HG02610 (cell line): ENCODE data around the gene EFCAB9.
A peak's percentile ranks its signal among the peaks of the same experiment; 100 is the strongest.
"Not testable (repeated sequence)": the region's sequence is repeated elsewhere in the genome, so short reads cannot be mapped to it uniquely, and the experiment has no call there.

Source experiments
- ATAC-seq: cut with Tn5 transposase; IDR thresholded peaks from one replicate; pipeline ENCODE4 v1.9.1; 2021; ENCODE audit warnings: mild to moderate bottlenecking, moderate library complexity; ENCODE audit not compliant: unreplicated experiment

The EFCAB9 gene

DNA sequence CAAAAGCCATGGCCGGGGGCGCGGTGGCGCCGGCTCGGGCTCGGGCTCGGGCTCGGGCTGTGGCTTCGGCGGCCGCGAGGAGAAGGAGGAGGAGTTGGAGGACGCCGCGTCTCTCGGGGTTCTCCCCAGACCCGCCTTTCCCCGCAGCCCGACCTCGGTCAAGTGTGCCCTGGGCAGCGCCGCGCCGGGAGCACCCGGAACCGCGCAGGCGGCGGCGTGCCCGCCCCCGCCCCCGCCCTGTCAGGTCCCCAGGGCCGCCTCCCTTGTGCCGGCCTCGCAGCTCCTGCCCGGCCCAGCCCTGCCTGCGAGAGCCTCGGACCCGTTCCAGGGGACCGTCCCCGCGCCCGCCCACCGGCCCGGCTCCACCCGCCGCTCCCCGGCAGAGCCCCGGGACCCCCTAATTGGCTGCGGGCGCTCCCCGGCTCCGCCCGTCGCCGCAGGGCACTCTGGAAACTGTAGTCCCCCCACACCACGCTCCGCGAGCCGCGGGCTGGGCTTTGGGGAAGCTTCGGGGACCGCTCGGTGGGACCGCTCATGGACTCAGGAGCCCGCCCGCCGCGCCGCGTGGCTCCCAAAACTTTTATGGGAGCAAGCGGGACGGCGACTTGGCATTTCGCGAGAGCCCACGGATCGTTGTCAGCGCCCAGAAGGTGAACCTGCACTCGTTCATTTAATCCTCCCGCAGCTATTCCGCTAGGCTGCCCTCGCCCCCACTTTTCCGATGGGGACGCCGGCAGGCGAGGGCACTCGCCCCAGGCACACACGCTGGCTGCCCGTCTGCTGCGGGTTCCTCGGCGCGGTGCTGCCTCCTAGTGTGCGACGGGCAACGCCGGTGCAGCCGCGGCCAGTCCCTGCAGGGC lies 5.7 kb upstream of the EFCAB9 start, which contains the start of gene STK10:
STK10 (minus strand) TSS at position 192 of the 860 bp plus-strand sequence; CDS start at position 10, 182 bp downstream.
- peak; percentile 72 for ATAC-seq

DNA sequence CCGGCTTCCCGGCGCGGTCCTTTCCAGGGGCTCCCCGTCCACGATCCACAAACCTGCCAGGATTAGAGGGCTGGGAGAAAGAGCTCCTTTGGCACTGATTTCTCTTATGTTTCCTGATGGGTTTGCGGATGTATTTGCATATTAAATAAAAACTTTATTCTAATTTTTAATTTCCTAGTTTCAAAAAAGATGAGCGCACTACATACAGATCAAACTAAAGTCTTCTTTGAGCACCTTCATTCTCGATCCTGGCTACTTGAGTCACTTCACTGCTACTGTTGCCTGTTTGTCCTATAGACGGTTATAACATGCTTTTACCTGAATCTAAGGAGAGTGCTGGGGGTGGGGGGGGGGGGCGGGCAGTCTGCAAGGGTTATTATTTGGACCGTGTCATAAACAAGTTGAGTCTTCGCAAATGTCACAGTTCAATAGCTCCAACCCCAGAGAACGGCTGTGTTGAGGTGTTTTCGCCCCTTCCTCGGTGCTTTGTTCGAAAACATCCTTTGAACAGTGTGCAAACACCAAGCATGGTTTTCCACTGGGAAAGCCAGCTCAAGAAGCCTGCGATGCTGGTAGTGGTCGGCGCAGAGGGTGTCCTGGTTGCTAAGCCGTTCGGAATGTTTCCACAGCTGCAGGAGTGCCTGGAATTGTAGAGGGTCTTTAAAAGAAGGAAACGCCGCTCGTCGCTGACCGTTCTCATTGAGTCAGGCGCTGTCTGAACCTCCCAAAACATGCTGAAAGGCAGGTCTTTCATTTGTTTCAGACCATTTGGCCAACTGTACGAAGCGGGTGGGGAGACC lies 4.9 kb upstream of the EFCAB9 start:
- ATAC-seq, result no peak

DNA sequence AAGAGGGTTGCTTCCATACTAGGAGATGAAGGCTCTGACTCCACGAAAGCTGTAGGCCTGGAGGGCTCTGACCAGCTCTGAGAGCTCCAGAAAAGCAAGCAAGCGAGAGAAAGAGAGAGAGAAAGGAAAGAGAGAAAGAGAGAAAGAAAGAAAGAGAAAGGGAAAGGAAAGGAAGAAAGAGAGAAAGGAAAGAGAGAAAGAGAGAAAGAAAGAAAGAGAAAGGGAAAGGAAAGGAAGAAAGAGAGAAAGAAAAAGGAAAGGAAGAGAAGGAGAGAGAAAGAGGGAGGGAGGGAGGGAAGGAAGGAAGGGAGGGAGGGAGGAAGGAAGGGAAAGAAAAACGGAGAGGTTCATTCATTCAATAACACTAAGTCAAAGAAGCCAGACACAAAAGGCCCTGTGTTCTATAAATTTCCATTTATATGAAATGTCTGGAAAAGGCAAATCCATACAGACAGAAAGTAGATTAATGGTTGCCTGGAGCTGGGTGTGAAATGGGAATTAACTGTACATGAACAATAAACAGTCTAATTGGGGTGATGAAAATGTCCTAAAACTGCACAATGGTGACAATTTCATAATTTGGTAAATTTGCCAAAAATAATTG lies 4.2 kb upstream of the EFCAB9 start:
- ATAC-seq, result no peak

DNA sequence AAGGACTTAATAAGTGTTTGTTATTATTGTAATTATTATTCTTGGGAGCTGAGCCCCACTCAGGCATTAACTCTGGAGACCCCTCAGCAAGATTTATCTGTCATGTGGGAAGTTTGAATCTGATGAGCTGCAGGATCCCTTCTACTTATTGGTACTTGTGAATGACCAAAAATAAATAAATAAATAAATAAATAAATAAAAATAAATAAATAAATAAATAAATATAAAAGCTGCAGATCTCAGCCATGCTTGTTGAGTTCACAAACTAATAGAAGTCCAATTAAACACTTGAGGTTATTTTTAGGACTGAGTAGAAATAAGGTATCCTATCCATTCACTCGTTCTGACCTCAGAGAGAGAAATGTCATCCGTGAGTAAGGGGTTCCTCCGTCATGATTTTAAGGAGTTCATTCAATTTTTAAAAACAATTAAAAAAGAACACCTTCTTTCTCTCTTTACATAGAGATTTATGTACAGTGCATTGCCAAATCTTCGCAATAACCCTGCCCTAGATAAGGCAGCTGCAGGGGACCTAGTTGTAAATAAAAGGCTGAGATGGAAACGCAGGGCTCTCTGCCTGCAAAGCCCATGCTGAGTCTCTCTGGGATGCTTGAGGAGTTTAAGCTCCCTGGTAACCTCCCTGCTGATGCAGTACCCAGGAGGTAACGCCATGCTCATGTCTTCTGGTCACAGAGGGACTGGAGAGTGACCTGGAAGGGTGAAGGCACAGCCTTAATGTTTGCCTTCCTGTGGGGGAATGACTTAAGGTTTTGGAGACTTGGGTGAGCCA lies 1.2 kb downstream of the EFCAB9 start:
- no peak for ATAC-seq

DNA sequence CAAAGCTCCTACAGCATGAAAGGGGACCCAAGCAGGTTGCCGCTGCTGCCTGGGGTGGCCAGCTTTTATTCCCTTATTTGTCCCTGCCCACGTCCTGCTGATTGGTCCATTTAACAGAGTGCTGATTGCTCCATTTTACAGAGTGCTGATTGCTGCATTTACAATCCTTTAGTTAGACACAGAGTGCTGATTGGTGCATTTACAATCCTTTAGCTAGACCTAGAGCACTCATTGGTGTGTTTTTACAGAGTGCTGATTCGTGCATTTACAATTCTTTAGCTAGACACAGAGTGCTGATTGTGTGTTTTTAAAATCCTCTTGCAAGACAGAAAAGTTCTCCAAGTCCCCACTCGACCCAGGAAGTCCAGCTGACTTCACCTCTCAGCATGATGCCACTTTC lies 3.8 kb downstream of the EFCAB9 start:
- not testable (repeated sequence) for ATAC-seq

DNA sequence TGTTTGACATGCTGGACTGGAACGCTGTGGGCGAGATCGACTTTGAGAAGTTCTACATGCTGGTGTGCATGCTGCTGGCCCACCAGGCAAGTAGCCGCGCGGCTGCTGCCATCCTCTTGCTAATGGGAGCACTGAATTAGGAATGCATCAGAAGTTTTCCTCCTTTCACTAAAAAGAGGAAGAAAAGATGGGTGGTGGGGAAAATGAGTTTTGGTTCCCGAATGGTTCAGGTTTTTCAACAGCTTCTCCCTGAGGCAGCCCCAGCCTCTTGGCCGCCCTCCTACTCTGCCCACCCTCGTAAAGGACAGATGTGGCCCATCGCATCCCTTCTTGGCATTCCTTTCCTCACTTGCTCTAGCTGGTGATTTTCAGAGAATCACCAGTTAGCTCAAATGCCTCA lies 5.5 kb downstream of the EFCAB9 start:
- ATAC-seq, result no peak

DNA sequence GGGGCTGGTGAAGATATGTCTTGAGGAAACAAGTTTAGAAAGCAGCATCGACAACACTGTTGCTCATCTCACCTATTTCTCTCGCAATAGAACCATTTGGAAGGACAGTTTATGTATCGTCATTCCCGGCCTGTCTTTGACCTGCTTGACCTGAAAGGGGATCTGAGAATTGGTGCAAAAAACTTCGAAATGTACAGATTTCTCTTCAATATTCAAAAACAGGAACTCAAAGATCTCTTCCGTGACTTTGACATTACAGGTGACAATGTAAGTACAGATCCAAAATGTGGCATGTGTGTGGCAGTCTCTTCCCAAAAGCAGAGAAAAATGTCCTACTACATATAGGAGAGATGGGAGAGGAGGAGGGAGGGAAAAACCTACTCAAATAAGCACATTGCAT lies 6.5 kb downstream of the EFCAB9 start:
- ATAC-seq, result no peak

DNA sequence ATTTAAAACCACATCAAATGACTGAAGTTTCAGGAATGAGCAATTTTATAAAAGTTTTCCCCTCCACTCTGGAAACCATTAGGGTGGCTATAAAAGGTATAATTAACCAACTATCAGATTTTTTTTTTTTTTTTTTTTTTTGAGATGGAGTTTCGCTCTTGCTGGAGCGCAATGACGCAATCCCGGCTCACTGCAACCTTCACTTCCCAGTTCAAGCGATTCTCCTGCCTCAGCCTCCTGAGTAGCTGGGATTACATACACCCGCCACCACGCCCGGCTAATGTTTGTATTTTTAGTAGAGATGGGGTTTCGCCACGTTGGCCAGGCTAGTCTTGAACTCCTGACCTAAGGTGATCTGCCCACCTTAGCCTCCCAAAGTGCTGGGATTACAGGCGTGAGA lies 12.0 kb downstream of the EFCAB9 start:
- not testable (repeated sequence) for ATAC-seq

DNA sequence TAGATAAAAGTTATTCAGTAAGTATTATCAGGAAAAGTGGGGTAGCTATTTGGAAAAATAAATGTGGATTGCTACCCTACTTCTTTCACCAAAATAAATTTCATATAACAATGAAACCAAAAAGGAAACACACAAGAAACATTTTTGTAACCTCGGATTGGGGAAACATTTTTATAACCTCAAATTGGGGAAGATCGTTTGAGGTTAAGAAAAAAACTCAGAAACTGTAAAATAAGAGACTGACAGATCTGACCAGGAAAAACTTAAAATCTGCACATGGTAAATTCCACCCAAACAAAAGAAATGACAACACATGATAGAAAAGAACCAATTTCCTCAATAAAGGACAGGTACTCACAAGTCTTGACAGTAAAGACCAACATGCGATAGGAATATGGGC lies 13.5 kb downstream of the EFCAB9 start:
- ATAC-seq, result no peak

DNA sequence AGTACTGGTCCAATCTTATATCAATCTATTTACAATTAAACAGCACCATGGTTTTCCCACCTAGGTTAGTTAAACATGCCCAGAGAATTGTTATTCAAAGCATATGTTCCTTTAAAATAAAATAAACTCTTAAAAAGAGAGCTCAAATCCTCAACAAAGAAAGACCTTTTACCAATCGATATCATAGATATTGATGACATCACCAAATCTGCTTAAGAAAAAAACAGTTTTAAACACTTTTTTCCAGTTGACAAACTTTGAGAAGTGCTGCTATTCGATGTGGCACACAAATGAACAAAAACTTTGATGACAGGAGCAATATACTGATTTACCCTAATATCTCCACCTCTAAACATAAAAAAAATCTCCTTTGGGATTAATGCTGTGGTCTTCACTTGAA lies 15.7 kb downstream of the EFCAB9 start:
- ATAC-seq, result no peak

DNA sequence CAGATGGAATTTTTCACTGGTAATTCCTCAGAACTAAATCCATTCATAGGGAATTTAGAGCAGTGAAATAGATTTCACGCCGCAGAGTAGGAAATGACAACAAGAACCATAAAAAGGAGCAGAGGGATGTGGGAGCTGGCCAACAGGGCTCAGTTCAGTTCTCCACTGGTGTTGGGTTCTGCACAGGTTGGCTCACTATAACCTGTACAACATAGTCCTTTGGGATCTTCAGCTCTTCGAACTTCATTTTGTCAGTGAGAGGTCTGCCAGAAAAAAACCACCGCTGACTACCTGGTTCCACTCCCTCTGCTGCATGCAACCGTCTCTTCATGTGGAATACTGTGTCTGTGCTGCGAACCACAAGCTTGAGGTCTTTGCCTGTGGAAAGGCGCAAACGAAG lies 17.7 kb downstream of the EFCAB9 start:
- no peak for ATAC-seq

DNA sequence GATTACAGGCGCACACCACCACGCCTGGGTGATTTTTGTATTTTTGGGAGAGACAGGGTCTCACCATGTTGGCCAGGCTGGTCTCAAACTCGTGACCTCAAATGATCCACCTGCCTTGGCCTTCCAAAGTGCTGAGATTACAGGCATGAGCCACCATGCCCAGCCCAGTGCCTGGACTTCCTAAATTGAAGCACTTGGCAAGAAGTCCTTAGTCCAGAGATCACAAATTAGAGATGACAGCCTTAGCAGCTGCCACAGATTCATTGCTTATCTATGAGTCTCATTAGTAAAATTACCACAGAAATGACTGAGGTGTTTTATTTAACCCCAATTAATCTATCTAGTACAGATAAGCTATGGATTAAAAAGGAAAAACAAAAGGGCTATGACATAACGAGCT lies 19.2 kb downstream of the EFCAB9 start:
- no peak for ATAC-seq

DNA sequence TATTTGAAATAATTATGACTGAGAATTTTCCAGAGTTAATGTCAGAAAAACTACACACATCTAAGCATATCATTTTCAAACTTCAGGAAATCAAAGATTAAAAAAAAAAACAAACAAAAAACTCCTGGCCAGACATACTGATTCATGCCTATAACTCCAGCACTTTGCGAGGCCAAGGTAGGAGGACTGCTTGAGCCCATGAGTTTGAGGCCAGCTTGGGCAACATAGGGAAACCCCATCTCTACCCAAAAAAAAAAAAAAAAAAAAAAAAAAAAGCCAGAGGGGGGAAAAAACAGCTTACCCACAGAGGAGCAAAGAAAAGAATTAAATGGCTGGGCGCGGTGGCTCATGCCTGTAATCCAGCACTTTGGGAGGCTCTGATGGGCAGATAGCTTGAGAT lies 22.4 kb downstream of the EFCAB9 start:
- no peak for ATAC-seq

DNA sequence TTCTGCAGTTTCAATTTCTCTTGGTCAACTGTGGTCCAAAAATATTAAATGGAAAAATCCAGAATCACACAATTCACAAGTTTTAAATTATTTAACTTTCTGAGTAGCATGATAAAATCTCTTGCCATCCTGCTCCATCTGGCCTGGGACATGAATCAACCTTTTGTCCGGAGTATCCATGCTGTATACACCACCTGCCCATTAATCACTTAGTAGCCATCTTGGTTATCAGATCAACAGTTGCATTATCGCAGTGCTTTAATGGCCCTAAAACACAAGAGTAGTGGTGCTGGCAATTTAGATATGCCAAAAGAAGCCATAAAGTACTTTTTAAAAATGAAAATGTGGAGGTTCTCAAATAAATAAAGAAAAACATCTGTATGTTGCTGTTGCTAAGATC lies 25.3 kb downstream of the EFCAB9 start:
- no peak for ATAC-seq

DNA sequence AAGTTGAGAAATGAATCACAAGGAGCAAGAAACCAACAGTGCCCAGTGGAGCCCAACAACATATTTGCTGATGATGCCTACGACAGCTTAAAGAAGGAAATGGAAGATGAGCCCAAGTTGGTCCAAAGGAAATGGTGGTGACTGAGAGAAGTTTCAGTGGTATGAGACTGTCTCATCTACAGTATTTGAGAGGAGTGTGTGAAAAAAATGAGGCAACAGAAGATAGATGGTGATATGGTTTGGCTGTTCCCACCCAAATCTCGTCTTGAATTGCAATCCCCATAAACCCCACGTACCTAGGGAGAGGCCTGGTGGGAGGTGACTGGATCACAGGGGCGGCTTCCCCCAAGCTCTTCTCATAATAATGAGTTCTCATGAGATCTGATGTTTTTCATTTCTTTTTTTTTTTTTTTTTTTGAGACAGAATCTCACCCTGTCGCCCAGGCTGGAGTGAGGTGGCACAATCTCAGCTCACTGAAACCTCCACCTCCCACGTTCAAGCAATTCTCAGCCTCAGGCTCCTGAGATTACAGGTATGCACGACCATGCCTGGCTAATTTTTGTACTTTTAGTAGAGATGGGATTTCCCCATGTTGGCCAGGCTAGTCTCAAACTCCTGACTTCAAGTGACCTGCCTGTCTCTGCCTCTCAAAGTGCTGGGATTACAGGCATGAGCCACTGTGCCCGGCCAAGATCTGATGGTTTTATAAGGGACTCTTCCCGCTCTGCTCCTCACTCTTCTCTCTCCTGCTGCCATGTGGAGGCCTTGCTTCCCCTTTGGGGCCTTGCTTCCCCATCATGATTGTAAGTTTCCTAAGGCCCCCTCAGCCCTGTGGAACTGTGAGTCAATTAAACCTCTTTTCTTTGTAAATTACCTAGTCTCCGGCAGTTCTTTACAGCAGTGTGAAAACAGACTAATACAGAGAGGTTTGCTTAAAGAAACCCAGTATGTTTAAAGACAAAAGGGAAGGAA lies 30.2 kb downstream of the EFCAB9 start:
- peak; percentile 81 for ATAC-seq

DNA sequence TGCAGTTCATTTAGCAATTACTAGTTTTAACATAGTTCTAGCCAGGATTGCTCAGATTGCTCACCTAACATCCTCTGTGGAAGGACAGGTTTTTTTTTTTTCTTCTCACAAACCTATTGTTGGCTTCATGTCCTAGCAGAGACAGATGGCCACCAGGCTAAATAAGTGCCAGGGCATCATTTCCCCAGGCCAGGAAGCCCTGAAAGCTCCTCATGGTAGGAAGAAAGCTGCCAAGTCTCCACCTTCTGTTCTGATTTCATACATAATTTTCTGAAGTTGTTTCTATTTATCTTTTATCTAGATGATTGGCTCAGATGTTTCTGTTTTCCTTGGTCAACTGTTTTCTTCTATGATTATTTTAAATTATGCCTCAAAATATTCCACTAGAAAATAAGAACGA lies 31.0 kb downstream of the EFCAB9 start:
- no peak for ATAC-seq

DNA sequence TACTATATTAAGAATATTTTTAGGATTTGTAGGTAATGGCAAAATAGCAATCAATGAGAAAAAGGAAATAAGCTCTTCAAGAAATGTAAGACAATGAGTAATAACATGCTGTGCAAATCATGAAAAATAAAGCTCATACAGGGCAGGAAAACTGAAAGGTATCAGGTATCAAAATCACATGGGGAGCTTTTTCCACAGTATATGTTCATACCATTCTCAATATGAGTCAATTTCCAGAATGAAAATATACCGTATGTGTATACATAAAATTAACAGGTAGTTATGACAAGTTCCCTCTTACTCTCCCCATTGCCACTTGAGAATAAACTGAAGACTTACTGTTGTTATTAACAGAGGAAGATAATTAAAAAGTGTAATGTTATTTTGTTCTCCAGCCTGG lies 35.9 kb downstream of the EFCAB9 start:
- peak; percentile 46 for ATAC-seq

DNA sequence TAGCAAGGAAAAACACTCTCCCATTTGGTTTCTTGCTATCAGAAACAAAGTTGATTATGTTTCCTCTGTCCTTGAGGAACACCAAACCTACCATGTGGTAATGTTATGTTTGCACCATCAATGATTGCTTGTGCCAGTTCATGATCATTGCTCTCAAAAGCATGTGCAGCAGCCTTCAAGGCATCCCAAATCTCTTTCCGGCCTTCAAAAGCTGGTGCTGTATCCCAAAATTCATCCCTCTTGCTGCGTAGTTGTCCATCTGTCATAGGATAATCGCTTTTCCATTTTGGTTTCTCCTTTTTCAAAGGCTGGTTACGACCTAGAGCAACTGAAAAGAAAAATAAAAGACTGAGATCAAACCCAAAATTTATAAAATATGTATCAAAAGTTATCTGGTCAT lies 40.1 kb downstream of the EFCAB9 start:
- no peak for ATAC-seq

DNA sequence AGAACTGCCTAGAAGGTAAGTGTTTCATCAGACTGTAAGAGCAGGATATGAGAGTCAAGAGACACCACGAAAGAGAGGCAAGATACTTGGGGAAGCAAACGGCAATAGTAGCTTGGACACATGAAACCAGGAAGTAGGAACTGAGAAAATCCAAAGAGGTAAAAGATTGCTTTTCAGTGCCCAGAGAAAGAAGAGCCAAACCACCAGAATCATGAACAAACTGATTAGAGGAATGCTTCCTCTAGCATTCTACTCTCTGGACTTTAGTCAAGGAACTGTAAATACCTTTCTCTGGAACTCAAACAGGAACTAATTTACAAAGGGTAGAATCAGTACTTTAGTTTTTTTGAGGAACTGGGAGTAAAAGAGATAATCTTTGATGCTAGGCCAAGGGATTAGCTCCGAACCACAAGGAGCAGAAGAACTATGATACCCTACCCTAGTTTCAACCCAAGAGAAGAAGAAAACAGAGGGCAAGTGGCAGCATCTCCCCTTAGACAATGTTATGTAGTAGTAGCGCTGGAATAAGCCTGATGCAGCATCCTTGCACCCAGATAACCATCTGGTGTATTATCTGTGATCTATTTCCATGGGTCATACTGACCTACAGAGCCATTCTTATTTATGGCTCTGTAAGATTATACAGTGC lies 41.3 kb downstream of the EFCAB9 start:
- ATAC-seq, result peak; percentile 65
